ENCODE data around the gene SLC4A3. TPM values are rescaled to one million over a fixed set of nuclear protein-coding genes. Genes with fewer than 3 reads are reported as not detected.

Gene SLC4A3
- total and polyA plus RNA-seq, 2 of the 8 experiments (the other 6 are each of a cell fraction or from before 2014, with no cell fraction given): 4.8 to 7.4 TPM

DNA sequence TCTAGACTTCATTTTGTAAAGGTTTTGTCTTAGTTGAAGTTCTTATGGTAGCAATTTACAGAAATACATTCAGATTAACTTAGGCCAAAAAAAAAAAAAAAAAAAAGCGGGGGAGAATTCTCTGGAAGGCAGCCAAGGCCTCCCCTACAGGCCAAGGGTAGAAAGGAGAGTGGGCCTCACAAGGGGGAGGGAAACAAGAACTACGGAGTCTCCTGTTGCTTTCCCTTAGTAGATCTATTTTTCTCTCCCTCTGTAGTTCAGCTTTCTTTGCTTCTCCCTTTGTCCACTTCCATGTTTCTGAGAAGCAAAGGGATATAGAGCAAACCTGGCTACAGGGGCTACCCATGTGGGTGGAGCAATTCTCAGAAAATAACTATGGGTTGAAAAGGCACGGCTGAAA is 32.2 kb upstream of the SLC4A3 start (continued):
- TF ChIP-seq GABPA (IDR thresholded peaks at IDR 0.05; ENCODE audit: borderline replicate concordance, insufficient read depth, low read length) (no peak), TCF12 (IDR thresholded peaks at IDR 0.05; ENCODE audit: low read depth, low read length) (no peak), CBX5 (IDR thresholded peaks at IDR 0.05; ENCODE audit: low read depth, low read length) (no peak), FOSL1 (IDR thresholded peaks at IDR 0.05; ENCODE audit: insufficient read depth, low read depth, low read length) (no peak), BACH1 (IDR thresholded peaks at IDR 0.05; ENCODE audit: low read length) (no peak), SUZ12 (IDR thresholded peaks at IDR 0.05; ENCODE audit: low read length) (no peak), CEBPB (IDR thresholded peaks at IDR 0.05; ENCODE audit: low read depth, low read length) (no peak), SIX5 (IDR thresholded peaks at IDR 0.05; ENCODE audit: low read depth, low read length) (no peak), EP300 (IDR thresholded peaks at IDR 0.05; ENCODE audit: borderline replicate concordance in 1 of 2, low read depth in 2 of 2, low read length in 2 of 2) (no peak), RAD21 (IDR thresholded peaks at IDR 0.05 in 1 of 2, conservative IDR thresholded peaks at IDR 0.05 in 1 of 2; ENCODE audit: low read depth in 2 of 2, low read length in 2 of 2) (peak; percentile 49 to 58; a peak in 3 of 4 replicates)
